ENCODE results near the gene CSNK2B. TPM values are rescaled to one million over a fixed set of nuclear protein-coding genes. Genes with fewer than 3 reads are reported as not detected.

The CSNK2B gene
- total and polyA plus RNA-seq, 9 of the 15 experiments (the other 6 are each of a cell fraction or from before 2014, with no cell fraction given), result 120 to 1,126 (median 529) TPM

DNA sequence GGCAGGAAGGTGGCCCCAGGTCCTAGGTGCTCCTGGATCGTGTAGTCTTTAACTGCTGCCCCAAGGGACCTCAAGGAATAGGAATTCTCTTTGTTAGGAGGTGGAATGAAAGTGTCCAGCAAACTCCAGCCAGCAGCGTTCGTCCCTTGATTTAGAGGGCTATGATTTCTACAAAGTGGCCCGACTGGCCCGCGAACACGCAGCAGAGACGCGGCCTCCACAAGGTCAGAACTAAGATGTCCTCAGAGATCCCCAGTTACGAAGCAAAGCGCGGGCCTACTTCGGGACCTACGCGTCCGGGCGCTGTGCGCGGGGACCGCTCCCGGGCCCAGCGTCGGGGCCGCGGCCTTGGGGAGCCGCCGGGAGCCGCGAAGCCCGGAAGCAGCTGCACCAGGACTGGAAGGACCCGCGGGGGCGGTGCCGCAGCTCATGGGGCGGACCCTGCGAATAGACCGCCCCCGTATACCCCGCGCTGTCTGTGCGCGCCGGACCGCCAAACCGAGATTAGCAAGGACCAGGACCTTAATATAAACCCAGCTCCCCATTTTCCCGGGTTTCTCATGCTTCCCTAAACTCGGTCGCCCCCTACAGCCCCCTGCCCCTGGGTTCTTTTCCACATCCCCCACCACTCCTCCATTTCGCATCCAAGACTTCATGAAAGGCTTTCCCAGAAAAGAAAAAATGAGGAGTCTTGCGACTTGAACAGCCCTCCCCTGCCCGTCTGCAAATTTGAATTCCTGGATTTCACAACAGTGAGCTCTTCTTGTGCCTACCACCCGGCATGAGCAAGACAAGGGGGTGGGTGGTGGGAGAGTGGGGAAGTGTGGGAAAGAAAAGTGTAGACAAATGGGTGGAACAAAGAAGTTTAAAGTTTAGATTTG lies 5.3 kb upstream of the CSNK2B start, which contains the start of gene C6orf47 (continued):
- TF ChIP-seq TRIM24 (IDR thresholded peaks at IDR 0.05) (peak in 1 of 2 experiments; percentile 37; a peak in 2 of 4 replicates), ZNF431 (CRISPR knock-in tag; IDR thresholded peaks at IDR 0.05) (no peak; the same call in 1 of the 2 replicates), CSDE1 (IDR thresholded peaks at IDR 0.05) (no peak), ZNF143 (CRISPR knock-in tag; IDR thresholded peaks at IDR 0.05) (no peak), ZNF77 (CRISPR knock-in tag; IDR thresholded peaks at IDR 0.05) (peak; percentile 93), TARDBP (IDR thresholded peaks at IDR 0.05) (peak; percentile 56), NRF1 (conservative IDR thresholded peaks at IDR 0.05 in 1 of 2, IDR thresholded peaks at IDR 0.05 in 1 of 2) (peak; percentile 84 to 86), ZBTB7A (IDR thresholded peaks at IDR 0.05; ENCODE audit: borderline replicate concordance, control insufficient read depth, low read depth, low read length) (peak; percentile 98), ARNT (IDR thresholded peaks at IDR 0.05) (peak in 1 of 2 experiments; percentile 62; a peak in 1 of 4 replicates), ARID2 (IDR thresholded peaks at IDR 0.05) (peak; percentile 40; the same call in 1 of the 2 replicates), PML (IDR thresholded peaks at IDR 0.05; ENCODE audit: low read length) (peak; percentile 90), SIN3A (IDR thresholded peaks at IDR 0.05; ENCODE audit: borderline replicate concordance in 2 of 2, control insufficient read depth in 1 of 2, low read depth in 2 of 2, low read length in 2 of 2) (peak; percentile 66 to 98; a peak in 3 of 4 replicates)
- TF ChIP-seq, protein P1, sequence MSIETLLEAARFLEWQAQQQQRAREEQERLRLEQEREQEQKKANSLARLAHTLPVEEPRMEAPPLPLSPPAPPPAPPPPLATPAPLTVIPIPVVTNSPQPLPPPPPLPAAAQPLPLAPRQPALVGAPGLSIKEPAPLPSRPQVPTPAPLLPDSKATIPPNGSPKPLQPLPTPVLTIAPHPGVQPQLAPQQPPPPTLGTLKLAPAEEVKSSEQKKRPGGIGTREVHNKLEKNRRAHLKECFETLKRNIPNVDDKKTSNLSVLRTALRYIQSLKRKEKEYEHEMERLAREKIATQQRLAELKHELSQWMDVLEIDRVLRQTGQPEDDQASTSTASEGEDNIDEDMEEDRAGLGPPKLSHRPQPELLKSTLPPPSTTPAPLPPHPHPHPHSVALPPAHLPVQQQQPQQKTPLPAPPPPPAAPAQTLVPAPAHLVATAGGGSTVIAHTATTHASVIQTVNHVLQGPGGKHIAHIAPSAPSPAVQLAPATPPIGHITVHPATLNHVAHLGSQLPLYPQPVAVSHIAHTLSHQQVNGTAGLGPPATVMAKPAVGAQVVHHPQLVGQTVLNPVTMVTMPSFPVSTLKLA (conservative IDR thresholded peaks at IDR 0.05), result no peak
- TF ChIP-seq, protein P2, sequence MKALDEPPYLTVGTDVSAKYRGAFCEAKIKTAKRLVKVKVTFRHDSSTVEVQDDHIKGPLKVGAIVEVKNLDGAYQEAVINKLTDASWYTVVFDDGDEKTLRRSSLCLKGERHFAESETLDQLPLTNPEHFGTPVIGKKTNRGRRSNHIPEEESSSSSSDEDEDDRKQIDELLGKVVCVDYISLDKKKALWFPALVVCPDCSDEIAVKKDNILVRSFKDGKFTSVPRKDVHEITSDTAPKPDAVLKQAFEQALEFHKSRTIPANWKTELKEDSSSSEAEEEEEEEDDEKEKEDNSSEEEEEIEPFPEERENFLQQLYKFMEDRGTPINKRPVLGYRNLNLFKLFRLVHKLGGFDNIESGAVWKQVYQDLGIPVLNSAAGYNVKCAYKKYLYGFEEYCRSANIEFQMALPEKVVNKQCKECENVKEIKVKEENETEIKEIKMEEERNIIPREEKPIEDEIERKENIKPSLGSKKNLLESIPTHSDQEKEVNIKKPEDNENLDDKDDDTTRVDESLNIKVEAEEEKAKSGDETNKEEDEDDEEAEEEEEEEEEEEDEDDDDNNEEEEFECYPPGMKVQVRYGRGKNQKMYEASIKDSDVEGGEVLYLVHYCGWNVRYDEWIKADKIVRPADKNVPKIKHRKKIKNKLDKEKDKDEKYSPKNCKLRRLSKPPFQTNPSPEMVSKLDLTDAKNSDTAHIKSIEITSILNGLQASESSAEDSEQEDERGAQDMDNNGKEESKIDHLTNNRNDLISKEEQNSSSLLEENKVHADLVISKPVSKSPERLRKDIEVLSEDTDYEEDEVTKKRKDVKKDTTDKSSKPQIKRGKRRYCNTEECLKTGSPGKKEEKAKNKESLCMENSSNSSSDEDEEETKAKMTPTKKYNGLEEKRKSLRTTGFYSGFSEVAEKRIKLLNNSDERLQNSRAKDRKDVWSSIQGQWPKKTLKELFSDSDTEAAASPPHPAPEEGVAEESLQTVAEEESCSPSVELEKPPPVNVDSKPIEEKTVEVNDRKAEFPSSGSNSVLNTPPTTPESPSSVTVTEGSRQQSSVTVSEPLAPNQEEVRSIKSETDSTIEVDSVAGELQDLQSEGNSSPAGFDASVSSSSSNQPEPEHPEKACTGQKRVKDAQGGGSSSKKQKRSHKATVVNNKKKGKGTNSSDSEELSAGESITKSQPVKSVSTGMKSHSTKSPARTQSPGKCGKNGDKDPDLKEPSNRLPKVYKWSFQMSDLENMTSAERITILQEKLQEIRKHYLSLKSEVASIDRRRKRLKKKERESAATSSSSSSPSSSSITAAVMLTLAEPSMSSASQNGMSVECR (CRISPR knock-in tag; IDR thresholded peaks at IDR 0.05), result peak; percentile 91; the same call in 1 of the 2 replicates
- TF ChIP-seq, protein P3, sequence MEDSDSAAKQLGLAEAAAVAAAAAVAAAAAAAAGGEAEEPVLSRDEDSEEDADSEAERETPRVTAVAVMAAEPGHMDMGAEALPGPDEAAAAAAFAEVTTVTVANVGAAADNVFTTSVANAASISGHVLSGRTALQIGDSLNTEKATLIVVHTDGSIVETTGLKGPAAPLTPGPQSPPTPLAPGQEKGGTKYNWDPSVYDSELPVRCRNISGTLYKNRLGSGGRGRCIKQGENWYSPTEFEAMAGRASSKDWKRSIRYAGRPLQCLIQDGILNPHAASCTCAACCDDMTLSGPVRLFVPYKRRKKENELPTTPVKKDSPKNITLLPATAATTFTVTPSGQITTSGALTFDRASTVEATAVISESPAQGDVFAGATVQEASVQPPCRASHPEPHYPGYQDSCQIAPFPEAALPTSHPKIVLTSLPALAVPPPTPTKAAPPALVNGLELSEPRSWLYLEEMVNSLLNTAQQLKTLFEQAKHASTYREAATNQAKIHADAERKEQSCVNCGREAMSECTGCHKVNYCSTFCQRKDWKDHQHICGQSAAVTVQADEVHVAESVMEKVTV (CRISPR knock-in tag; IDR thresholded peaks at IDR 0.05), result peak; percentile 4; the same call in 1 of the 2 replicates
- TF ChIP-seq, protein P4, sequence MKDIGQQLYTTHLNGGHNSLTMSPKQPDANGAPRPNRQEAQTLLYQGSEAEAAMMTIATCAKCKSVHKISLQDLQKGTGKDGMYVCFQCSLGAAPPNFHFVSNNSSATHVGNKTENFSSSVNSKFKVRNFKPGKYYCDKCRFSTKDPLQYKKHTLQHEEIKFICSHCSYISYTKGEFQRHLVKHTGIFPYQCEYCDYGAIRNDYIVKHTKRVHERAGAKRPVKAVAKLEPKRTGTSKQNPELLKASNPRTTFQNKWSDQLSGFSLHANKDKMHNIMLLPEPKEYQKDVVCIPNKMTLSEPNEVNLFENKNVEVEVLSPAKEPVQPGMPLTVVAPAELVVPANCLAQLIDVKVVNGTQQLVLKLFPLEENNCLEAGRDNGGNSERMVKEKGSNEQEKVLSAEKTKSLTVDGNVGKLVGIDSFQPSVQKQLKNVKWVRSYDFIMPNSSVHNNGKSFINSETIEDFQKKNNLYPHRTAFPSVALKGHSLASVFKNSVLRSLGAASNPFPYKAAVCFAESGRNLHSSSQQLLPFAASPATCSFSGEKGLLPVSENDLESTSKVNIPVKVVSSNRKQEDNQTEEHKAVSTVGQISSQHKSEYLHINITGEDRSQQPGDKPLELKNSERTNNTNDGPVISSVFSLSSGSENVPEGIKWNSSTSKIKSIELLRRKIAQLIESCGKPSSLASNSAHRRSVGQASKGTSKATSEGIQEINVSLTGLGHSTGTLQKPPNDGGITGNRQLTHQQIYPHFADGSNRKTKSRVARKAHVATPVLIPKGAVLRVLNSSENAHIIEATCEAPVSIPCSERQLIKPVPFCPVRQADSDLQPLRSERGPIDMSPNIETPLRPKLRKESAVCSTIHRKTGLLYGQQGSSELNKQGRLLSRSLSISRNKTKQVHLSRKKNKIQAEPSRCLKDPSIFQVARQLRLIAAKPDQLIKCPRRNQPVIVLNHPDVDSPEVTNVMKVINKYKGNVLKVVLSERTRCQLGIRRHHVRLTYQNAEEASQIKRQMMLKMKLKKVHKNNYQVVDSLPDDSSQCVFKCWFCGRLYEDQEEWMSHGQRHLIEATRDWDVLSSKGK (CRISPR knock-in tag; IDR thresholded peaks at IDR 0.05), result peak; percentile 72; the same call in 1 of the 2 replicates
